ENCODE data around the gene ADAMTS19. TPM values are rescaled to one million over a fixed set of nuclear protein-coding genes. Genes with fewer than 3 reads are reported as not detected.

Gene ADAMTS19, protein sequence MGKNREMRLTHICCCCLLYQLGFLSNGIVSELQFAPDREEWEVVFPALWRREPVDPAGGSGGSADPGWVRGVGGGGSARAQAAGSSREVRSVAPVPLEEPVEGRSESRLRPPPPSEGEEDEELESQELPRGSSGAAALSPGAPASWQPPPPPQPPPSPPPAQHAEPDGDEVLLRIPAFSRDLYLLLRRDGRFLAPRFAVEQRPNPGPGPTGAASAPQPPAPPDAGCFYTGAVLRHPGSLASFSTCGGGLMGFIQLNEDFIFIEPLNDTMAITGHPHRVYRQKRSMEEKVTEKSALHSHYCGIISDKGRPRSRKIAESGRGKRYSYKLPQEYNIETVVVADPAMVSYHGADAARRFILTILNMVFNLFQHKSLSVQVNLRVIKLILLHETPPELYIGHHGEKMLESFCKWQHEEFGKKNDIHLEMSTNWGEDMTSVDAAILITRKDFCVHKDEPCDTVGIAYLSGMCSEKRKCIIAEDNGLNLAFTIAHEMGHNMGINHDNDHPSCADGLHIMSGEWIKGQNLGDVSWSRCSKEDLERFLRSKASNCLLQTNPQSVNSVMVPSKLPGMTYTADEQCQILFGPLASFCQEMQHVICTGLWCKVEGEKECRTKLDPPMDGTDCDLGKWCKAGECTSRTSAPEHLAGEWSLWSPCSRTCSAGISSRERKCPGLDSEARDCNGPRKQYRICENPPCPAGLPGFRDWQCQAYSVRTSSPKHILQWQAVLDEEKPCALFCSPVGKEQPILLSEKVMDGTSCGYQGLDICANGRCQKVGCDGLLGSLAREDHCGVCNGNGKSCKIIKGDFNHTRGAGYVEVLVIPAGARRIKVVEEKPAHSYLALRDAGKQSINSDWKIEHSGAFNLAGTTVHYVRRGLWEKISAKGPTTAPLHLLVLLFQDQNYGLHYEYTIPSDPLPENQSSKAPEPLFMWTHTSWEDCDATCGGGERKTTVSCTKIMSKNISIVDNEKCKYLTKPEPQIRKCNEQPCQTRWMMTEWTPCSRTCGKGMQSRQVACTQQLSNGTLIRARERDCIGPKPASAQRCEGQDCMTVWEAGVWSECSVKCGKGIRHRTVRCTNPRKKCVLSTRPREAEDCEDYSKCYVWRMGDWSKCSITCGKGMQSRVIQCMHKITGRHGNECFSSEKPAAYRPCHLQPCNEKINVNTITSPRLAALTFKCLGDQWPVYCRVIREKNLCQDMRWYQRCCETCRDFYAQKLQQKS
- total RNA-seq (2021; fragmentation: NEBNext Ultra II Directional; extraction: Animal tissue kit (Norgen Biotek cat#: 25700)) (26.2 and 28.8 TPM in 2 replicates), polyA plus RNA-seq (2011; rRNA removed) (17.3 and 21.4 TPM in 2 replicates), polyA minus RNA-seq (2011; rRNA and poly(A)+ RNA removed) (61.4 and 71.9 TPM in 2 replicates)
- 30.9 TPM for polyA plus RNA-seq (2011; cell fraction: cytosol; rRNA removed)
- 32.1 TPM for polyA plus RNA-seq (2011; cell fraction: nucleus; rRNA removed)
- polyA plus RNA-seq (2012, experiment 1 of 2): 20.0 to 28.3 TPM (median 26.2 TPM) in 4 replicates
- polyA plus RNA-seq (2012, experiment 2 of 2): 0.97 TPM
- polyA plus RNA-seq (2013, experiment 1 of 2): 20.6 TPM
- 20.7 TPM for polyA plus RNA-seq (2013, experiment 2 of 2)
- polyA minus RNA-seq (2011; cell fraction: cytosol; rRNA and poly(A)+ RNA removed): 26.1 TPM
- polyA minus RNA-seq (2011; cell fraction: nucleus; rRNA and poly(A)+ RNA removed): 76.8 TPM
- long read RNA-seq, experiment 1, partial matches to known transcripts: 27 of 34 reads
- long read RNA-seq, experiment 1, other reads (novel, unspliced or antisense): 7 of 34 reads
- long read RNA-seq, experiment 2, partial matches to known transcripts: 6 of 9 reads
- long read RNA-seq, experiment 2, other reads (novel, unspliced or antisense): 3 of 9 reads

DNA sequence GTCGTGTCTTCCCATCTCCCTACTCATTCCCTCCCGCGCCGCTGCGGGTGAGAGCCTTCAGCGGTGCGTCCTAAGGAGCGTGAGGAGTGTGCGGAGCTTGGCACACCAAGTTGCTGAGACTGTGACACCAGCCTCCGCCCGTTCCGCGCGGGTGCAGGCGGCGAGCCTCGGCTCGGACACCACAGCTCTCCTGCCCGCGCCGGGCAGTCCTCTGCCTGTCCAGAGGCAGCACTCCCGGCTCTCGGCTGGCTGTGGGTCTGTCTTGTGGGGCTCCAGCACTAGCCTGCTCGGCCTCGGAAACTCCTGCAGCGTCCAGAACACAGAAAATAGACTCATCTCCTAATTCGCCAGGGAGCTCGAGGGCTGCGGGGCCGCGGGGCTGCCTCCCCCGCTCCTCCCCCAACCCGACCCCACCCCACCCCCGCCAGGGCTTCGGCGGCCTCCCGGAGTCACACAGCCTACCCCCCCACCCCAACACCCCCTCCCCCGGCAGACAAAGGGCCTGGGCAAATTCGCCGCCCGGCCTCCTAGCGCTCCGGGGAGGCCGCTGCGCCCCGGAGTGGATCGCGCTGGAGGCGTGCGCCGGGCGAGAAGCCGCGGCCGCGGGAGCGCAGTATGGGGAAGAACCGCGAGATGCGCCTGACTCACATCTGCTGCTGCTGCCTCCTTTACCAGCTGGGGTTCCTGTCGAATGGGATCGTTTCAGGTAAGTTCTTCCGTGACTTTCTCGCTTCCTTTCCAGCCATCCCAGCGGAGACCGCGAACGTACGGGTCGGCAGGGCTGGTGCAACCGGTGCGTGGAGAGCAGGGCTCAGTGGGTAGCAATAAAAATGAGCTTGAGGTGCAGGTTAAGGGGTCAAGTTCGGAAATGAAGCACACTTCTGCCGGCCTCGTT is at the start of gene ADAMTS19:
ADAMTS19 (plus strand) TSS at position 522 of the 895 bp plus-strand sequence; CDS start at position 616, 94 bp downstream.
- Histone ChIP-seq H2BK20ac (ENCODE audit: low read length) (no peak within 1 kb of the TSS), H2BK12ac (ENCODE audit: low read depth, low read length) (peak within 1 kb of the TSS; percentile 89), H3K4ac (replicated peaks; ENCODE audit: insufficient read length, low read depth, low read length) (peak within 1 kb of the TSS; percentile 96), H3K9me3 (ENCODE audit: insufficient read depth in 2 of 2, low read depth in 1 of 2, low read length in 1 of 2) (0 out of 4 replicates have a peak, but pooled peaks cover 0 to 6% of the 10 kb centered on the region in 2 experiments), H3K79me2 (ENCODE audit: control insufficient read depth in 1 of 2, insufficient read depth in 2 of 2, low read length in 2 of 2) (peaks cover 0 to 38% of the 10 kb centered on the region in 2 experiments), H3K4me3 (ENCODE audit: extremely low read depth in 1 of 4, insufficient read depth in 2 of 4, low read depth in 3 of 4, low read length in 4 of 4) (peak within 1 kb of the TSS; percentile 72 to 88 (median 84)), H4K91ac (replicated peaks; ENCODE audit: insufficient read length, low read length) (peak within 1 kb of the TSS; percentile 97), H3K56ac (replicated peaks; ENCODE audit: insufficient read length, low read depth, low read length) (peak within 1 kb of the TSS; percentile 66), H4K8ac (ENCODE audit: extremely low read depth, insufficient read depth, low read length) (peak within 1 kb of the TSS; percentile 98), H3K4me2 (ENCODE audit: insufficient read depth in 1 of 2, low read depth in 2 of 2, low read length in 2 of 2) (peak within 1 kb of the TSS; percentile 75 to 99), H2AFZ (ENCODE audit: low read length) (peak within 1 kb of the TSS; percentile 86), H2AK5ac (ENCODE audit: low read depth, low read length) (peak within 1 kb of the TSS; percentile 99), H3K23ac (ENCODE audit: insufficient read length) (no peak within 1 kb of the TSS), H4K5ac (ENCODE audit: insufficient read length, low read depth, low read length) (peak within 1 kb of the TSS; percentile 72), H2BK5ac (ENCODE audit: low read depth, low read length) (peak within 1 kb of the TSS; percentile 96; the same call in 1 of the 2 replicates), H3K27ac (ENCODE audit: low read depth, low read length) (peak within 1 kb of the TSS; percentile 87), H3K18ac (ENCODE audit: extremely low read depth, low read length) (peak within 1 kb of the TSS; percentile 98), H4K20me1 (replicated peaks in 1 of 2; ENCODE audit: control insufficient read depth in 1 of 2, insufficient read depth in 2 of 2, low read length in 2 of 2) (peaks cover 1 to 6% of the 10 kb centered on the region in 2 experiments), H3K36me3 (ENCODE audit: control insufficient read depth in 2 of 4, insufficient read depth in 4 of 4, low read length in 3 of 4) (no peaks in the 10 kb centered on the region), H3K79me1 (ENCODE audit: low read depth, low read length) (no peaks in the 10 kb centered on the region), H2BK120ac (replicated peaks; ENCODE audit: low read depth, low read length) (peak within 1 kb of the TSS; percentile 88), H3K27me3 (replicated peaks in 1 of 4; ENCODE audit: control insufficient read depth in 3 of 4, extremely low read depth in 1 of 4, insufficient read depth in 3 of 4, low read length in 3 of 4) (no peaks in the 10 kb centered on the region), H3K4me1 (replicated peaks in 1 of 4; ENCODE audit: control insufficient read depth in 3 of 4, insufficient read depth in 4 of 4, low read length in 3 of 4) (peaks cover 2 to 9% (median 5%) of the 10 kb centered on the region in 4 experiments; a peak in 4 of 7 replicates), H2BK15ac (ENCODE audit: low read length) (peak within 1 kb of the TSS; percentile 89; the same call in 1 of the 2 replicates), H3K23me2 (ENCODE audit: low read depth, low read length) (peaks cover 10% of the 10 kb centered on the region), H3K9ac (replicated peaks in 1 of 4; ENCODE audit: extremely low read depth in 1 of 4, low read depth in 3 of 4, low read length in 3 of 4) (peak within 1 kb of the TSS; percentile 82 to 95 (median 93)), H3K14ac (ENCODE audit: insufficient read length) (peak within 1 kb of the TSS; percentile 95)
- ChIA-PET CTCF (ENCODE audit: partially characterized antibody) (interaction anchor here (0.6 to 2.9 kb wide), 5 partner anchors 11 to 97 kb away, joined by 4 to 9 read pairs (median 5); no protein-coding TSS in a partner anchor), POLR2A (ENCODE audit: partially characterized antibody) (interaction anchor here (0.6 to 3.8 kb wide), 22 partner anchors 9 to 849 kb away, joined by 3 to 33 read pairs (median 4); partner anchors contain the start of gene ISOC1)
- DNase-seq (ENCODE audit: low read depth in 1 of 2, low spot score in 2 of 2): peak in 1 of 2 experiments; percentile 78
- WGBS, 2 experiments (ENCODE audit: extremely low coverage in 1 of 2, insufficient coverage in 1 of 2, insufficient read length in 1 of 2, insufficient replicate concordance in 2 of 2, low coverage in 1 of 2, low lambda C conversion rate in 2 of 2, missing lambda C conversion rate in 1 of 2): 1% methylated on average over 52 of the region's 75 CpGs; no CpG with 5 or more reads in 1 of the 2 experiments
- no peak for FAIRE-seq
- TF ChIP-seq SIX5 (IDR thresholded peaks at IDR 0.05; ENCODE audit: low read depth, low read length) (no peak), BCL11A (IDR thresholded peaks at IDR 0.05; ENCODE audit: low read depth in 2 of 2, low read length in 2 of 2) (no peak)
